ENCODE measurements around the gene SMIM23.

SMIM23 gene

GRCh38 chr5:171835066-171835465 lies 49.4 kb downstream of the SMIM23 start:
- no peak for DNase-seq (ENCODE audit: low read depth, low spot score)
- H3K9me3 ChIP-seq (ENCODE audit: control insufficient read depth, insufficient read depth, low read length) = no peaks in the 10 kb centered on the region
- H3K4me3 ChIP-seq (ENCODE audit: low read length) = no peak overlapping the region
- no peaks in the 10 kb centered on the region for H3K4me1 ChIP-seq (ENCODE audit: control insufficient read depth, insufficient read depth, low read length)
- no peaks in the 10 kb centered on the region for H3K36me3 ChIP-seq (ENCODE audit: control insufficient read depth, insufficient read depth, low read length)
- no peaks in the 10 kb centered on the region for H3K27me3 ChIP-seq (ENCODE audit: control insufficient read depth, insufficient read depth, low read length)
- WGBS (ENCODE audit: insufficient coverage, insufficient read length) = no CpG with 5 or more reads among the region's 7 CpGs
- no peak overlapping the region for H3K27ac ChIP-seq (ENCODE audit: low read length)

DNA sequence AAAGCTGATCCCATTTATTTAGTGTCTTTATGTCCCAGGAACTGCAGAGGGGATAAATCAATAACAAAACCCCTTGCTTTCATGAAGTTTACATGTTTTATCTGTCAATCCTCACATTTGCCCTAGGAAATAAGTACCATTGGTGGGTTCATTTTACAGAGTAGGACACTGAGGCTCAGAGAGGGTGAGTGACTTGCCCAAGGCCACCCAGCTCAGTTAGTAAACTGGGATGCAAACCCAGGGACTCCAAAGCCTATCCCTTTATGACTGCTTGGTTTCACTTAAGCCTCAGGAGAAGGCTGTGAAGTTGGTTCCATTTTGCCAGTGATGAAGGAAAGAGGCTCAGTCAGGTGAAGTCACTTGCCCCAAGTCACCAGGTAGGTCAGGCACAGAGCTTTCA lies 51.9 kb downstream of the SMIM23 start:
- Histone ChIP-seq H3K9me3 (ENCODE audit: control insufficient read depth, insufficient read depth, low read length) (no peaks in the 10 kb centered on the region), H3K27me3 (ENCODE audit: control insufficient read depth, insufficient read depth, low read length) (no peaks in the 10 kb centered on the region), H3K27ac (ENCODE audit: low read length) (no peak overlapping the region), H3K4me1 (ENCODE audit: control insufficient read depth, insufficient read depth, low read length) (no peaks in the 10 kb centered on the region), H3K4me3 (ENCODE audit: low read length) (no peak overlapping the region), H3K36me3 (ENCODE audit: control insufficient read depth, insufficient read depth, low read length) (no peaks in the 10 kb centered on the region)
- DNase-seq (ENCODE audit: low read depth, low spot score) = no peak

DNA sequence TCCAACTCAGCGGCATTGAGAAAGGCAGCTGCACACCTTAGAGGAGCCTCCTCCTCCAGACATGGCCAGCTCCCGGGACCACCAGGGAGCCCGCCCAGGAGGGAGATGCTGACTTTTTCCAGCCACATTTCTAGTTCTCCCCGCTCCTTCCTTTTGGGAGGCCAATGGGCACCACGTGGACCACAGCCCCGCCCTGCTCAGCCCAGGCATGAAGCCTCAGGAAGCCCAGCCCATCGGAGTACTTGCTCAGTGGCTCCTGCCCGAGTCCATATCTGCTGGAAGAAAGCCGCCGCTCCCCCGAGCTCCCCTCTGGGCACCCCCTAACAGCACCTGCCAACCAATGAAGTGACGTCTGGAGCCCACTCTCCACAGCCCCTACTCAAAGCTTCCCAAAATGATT lies 52.4 kb downstream of the SMIM23 start:
- Histone ChIP-seq H3K27me3 (ENCODE audit: control insufficient read depth, insufficient read depth, low read length) (no peaks in the 10 kb centered on the region), H3K27ac (ENCODE audit: low read length) (no peak overlapping the region), H3K4me1 (ENCODE audit: control insufficient read depth, insufficient read depth, low read length) (no peaks in the 10 kb centered on the region), H3K4me3 (ENCODE audit: low read length) (no peak overlapping the region), H3K9me3 (ENCODE audit: control insufficient read depth, insufficient read depth, low read length) (no peaks in the 10 kb centered on the region), H3K36me3 (ENCODE audit: control insufficient read depth, insufficient read depth, low read length) (no peaks in the 10 kb centered on the region)
- WGBS (ENCODE audit: insufficient coverage, insufficient read length) = no CpG with 5 or more reads among the region's 12 CpGs
- no peak for DNase-seq (ENCODE audit: low read depth, low spot score)

DNA sequence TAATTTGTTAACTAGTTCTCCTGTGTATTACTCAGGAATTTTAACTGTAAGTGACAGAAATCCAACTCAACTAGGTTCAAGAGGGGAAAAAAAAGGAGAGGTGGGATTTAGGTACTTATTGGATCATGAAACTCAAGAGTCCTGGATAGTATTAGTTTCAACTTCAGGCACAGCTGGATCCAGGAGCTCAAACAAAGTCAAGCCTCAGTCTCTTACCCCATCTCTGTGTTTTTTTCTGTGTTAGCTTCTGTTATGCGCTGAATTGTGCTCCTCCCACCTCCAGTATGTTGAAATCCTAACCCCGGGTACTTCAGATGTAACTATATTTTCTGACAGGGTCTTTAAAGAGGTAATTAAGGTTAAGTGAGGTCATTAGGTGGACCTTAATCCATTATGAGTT lies 53.5 kb downstream of the SMIM23 start:
- no peak for DNase-seq (ENCODE audit: low read depth, low spot score)
- no peaks in the 10 kb centered on the region for H3K27me3 ChIP-seq (ENCODE audit: control insufficient read depth, insufficient read depth, low read length)
- no peak overlapping the region for H3K4me3 ChIP-seq (ENCODE audit: low read length)
- no peaks in the 10 kb centered on the region for H3K9me3 ChIP-seq (ENCODE audit: control insufficient read depth, insufficient read depth, low read length)
- no CpG with 5 or more reads among the region's 2 CpGs for WGBS (ENCODE audit: insufficient coverage, insufficient read length)
- no peaks in the 10 kb centered on the region for H3K36me3 ChIP-seq (ENCODE audit: control insufficient read depth, insufficient read depth, low read length)
- no peaks in the 10 kb centered on the region for H3K4me1 ChIP-seq (ENCODE audit: control insufficient read depth, insufficient read depth, low read length)
- H3K27ac ChIP-seq (ENCODE audit: low read length) = no peak overlapping the region

DNA sequence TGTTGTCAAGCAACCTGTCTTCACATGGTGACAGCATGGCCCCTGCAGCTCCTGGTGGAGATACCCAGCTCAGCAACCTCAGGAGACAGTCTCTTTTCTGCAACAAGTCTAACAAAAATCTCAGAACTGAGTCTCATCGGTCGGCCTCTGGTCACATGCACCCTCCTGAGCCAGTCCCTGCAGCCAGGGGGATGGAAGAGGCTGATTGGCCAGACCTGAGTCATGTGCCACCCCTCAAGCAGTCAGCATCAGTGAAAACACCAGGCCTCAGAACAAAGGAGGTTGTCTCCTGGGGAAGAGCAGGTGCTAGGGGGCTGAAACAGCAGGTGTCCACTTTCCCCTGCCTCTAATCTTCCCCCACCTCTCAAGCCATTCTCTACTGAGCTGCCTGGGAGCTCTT lies 54.4 kb downstream of the SMIM23 start:
- Histone ChIP-seq H3K27me3 (ENCODE audit: control insufficient read depth, insufficient read depth, low read length) (no peaks in the 10 kb centered on the region), H3K27ac (ENCODE audit: low read length) (no peak overlapping the region), H3K4me3 (ENCODE audit: low read length) (no peak overlapping the region), H3K36me3 (ENCODE audit: control insufficient read depth, insufficient read depth, low read length) (no peaks in the 10 kb centered on the region), H3K4me1 (ENCODE audit: control insufficient read depth, insufficient read depth, low read length) (no peaks in the 10 kb centered on the region), H3K9me3 (ENCODE audit: control insufficient read depth, insufficient read depth, low read length) (no peaks in the 10 kb centered on the region)
- WGBS (ENCODE audit: insufficient coverage, insufficient read length) = no CpG with 5 or more reads among the region's 2 CpGs
- no peak for DNase-seq (ENCODE audit: low read depth, low spot score)
